GM12878 (cell line): ENCODE data around the gene FCAMR. TPM values are rescaled to one million over a fixed set of nuclear protein-coding genes. Genes with fewer than 3 reads are reported as not detected.

Source experiments
- ATAC-seq: fragments of 200-7000 bp; cut with Tn5 transposase; 3 replicates; pipeline ENCODE4 v1.9.1; 2020; ENCODE audit warnings: mild to moderate bottlenecking, moderate library complexity
- BruUV-seq: library from RNA; stranded (reverse); fragments of 400-500 nt; replicated peaks from 2 replicates; lab custom pipeline; 2021; lab: Mats Ljungman, UMichigan
- CTCF ChIA-PET: fragments of 300-600 bp; sonication (Branson Sonifier 250); formaldehyde crosslinking; extraction: SDS; loops from one replicate; lab custom pipeline; 2021; ENCODE audit warnings: inconsistent platforms; lab: Yijun Ruan, JAX
- POLR2A ChIA-PET: fragments of 350-600 bp; formaldehyde crosslinking; extraction: SDS; loops from one replicate; lab custom pipeline; 2021; ENCODE audit warnings: inconsistent platforms; lab: Charles Lee
- RAD21 ChIA-PET: fragments of 300-600 bp; sonication (Branson Sonifier 250); formaldehyde crosslinking; loops from one replicate; lab custom pipeline; 2023; ENCODE audit warnings: antibody characterized with exemption; ENCODE audit not compliant: unreplicated experiment; lab: Charles Lee
- SMC1A ChIA-PET: fragments of 300-600 bp; sonication (Branson Sonifier 250); formaldehyde crosslinking; loops from one replicate; lab custom pipeline; 2023; ENCODE audit not compliant: unreplicated experiment, uncharacterized antibody; lab: Charles Lee
- DNase-seq: peaks from one replicate; pipeline ENCODE4 v3.0.0-alpha.2; 2011; ENCODE audit warnings: low read depth, low spot score
- FAIRE-seq: peaks from 3 replicates; lab custom pipeline; 2011; peaks lifted over from hg19 to GRCh38; lab: Jason Lieb, UNC
- H2AFZ ChIP-seq: 2 replicates; pipeline ENCODE4 v1.6.0; 2011; ENCODE audit warnings: low read depth, low read length, control low read depth; ENCODE audit not compliant: control insufficient read depth
- H3K27ac ChIP-seq: 2 replicates; pipeline ENCODE4 v1.5.1; 2011; ENCODE audit warnings: control low read depth; ENCODE audit not compliant: control insufficient read depth, insufficient read depth
- H3K27me3 ChIP-seq, 2 experiments: replicated peaks in 1 of 2; 2 replicates each; pipeline versions ENCODE4 v1.6.0 to v1.6.1; 2011; ENCODE audit warnings: low read length in 1 of 2; ENCODE audit not compliant: control insufficient read depth in 2 of 2, insufficient read depth in 2 of 2
- H3K36me3 ChIP-seq, 2 experiments: 2 replicates each; pipeline ENCODE4 v1.5.1; 2011; ENCODE audit warnings: low read length in 1 of 2; ENCODE audit not compliant: control insufficient read depth in 2 of 2, insufficient read depth in 2 of 2
- H3K4me1 ChIP-seq: 2 replicates; pipeline ENCODE4 v1.6.1; 2011; ENCODE audit warnings: mild to moderate bottlenecking, low read length, moderate library complexity, mixed read lengths; ENCODE audit not compliant: control insufficient read depth, insufficient read depth
- H3K4me2 ChIP-seq: 2 replicates; pipeline ENCODE4 v1.6.0; 2011; ENCODE audit warnings: control low read depth; ENCODE audit not compliant: control insufficient read depth, insufficient read depth
- H3K4me3 ChIP-seq: fragments of 200-600 bp; sonication (generic); 2 replicates; pipeline ENCODE4 v1.5.1; 2016
- H3K79me2 ChIP-seq: 2 replicates; pipeline ENCODE4 v1.6.0; 2011; ENCODE audit warnings: low read length; ENCODE audit not compliant: control insufficient read depth, insufficient read depth
- H3K9ac ChIP-seq: 2 replicates; pipeline ENCODE4 v1.8.0; 2011; ENCODE audit warnings: low read length, control low read depth, mixed read lengths; ENCODE audit not compliant: control insufficient read depth, insufficient read depth
- H3K9me3 ChIP-seq: replicated peaks from 3 replicates; pipeline ENCODE4 v1.5.1; 2011; ENCODE audit warnings: mild to moderate bottlenecking, low read length; ENCODE audit not compliant: control insufficient read depth, insufficient read depth
- H4K20me1 ChIP-seq: 2 replicates; pipeline ENCODE4 v1.6.0; 2011; ENCODE audit not compliant: control insufficient read depth, insufficient read depth
- BACH1 ChIP-seq: fragments of 450-650 bp; IDR thresholded peaks from 2 replicates; pipeline ENCODE4 v1.6.1; 2017; ENCODE audit warnings: mild to moderate bottlenecking, borderline replicate concordance
- CREM ChIP-seq: IDR thresholded peaks from 2 replicates; pipeline ENCODE4 v1.6.1; 2014; ENCODE audit warnings: antibody characterized with exemption, low read depth
- POLR2A ChIP-seq: IDR thresholded peaks from 2 replicates; pipeline ENCODE4 v1.6.1; 2011; ENCODE audit warnings: low read depth, mild to moderate bottlenecking, low read length
- RELB ChIP-seq: fragments of 450-650 bp; IDR thresholded peaks from 2 replicates; pipeline ENCODE4 v1.6.1; 2017; ENCODE audit warnings: low read depth, mild to moderate bottlenecking, moderate library complexity
- SMAD1 ChIP-seq: fragments of 450-650 bp; IDR thresholded peaks from 2 replicates; pipeline ENCODE4 v1.6.1; 2018; ENCODE audit warnings: mild to moderate bottlenecking, low read depth; ENCODE audit not compliant: partially characterized antibody
- ZBTB11 ChIP-seq: fragments of 450-650 bp; formaldehyde crosslinking; IDR thresholded peaks from 2 replicates; pipeline ENCODE4 v1.5.0; 2022; ENCODE audit warnings: mild to moderate bottlenecking, missing genetic modification characterization
- WGBS: methylation state at CpG from one replicate; pipeline ENCODE4 v1.1.6; 2016; ENCODE audit warnings: low lambda C conversion rate; ENCODE audit not compliant: insufficient replicate concordance, insufficient coverage; ENCODE audit errors: missing lambda C conversion rate; 5-methylcytosine and 5-hydroxymethylcytosine counted together
- in situ Hi-C: fragments of 300-500 bp; cut with MboI; formaldehyde crosslinking; loops from 9 replicates; pipeline ENCODE4 v1.14.3; 2018; ENCODE audit warnings: mixed read lengths
- intact Hi-C: fragments of 100-400 bp; cut with micrococcal nuclease; formaldehyde crosslinking; loops from one replicate; pipeline ENCODE4 v1.14.2; 2022; ENCODE audit not compliant: unreplicated experiment
- polyA plus RNA-seq, 11 experiments: library from polyadenylated mRNA; depleted of rRNA in 4 of 11; unstranded in 6 of 11; stranded (reverse) in 5 of 11; fragments of >200 nt; fragmentation: Nextera tagmentation in 4 of 11; fragmentation: Illumina TruSeq in 1 of 11; extraction: Ambion mirVana in 4 of 11; extraction: Trizol in 1 of 11; gene quantifications; 1 replicate in 1 of 11; 2 replicates in 10 of 11; pipeline versions ENCODE4 v1.2.1 to v1.2.3, GENCODE V29; 2011 to 2016; ENCODE audit warnings: inconsistent platforms in 2 of 11, missing spikeins in 2 of 11, low read depth in 1 of 11
- total RNA-seq, 4 experiments: library from RNA; depleted of rRNA in 3 of 4; stranded (reverse); fragments of >200 nt in 3 of 4; fragmentation: Illumina TruSeq in 1 of 4; extraction: Trizol in 1 of 4; gene quantifications; 2 replicates each; pipeline versions ENCODE4 v1.2.1 to v1.2.3, GENCODE V29; 2013 to 2021

The FCAMR gene
- total and polyA plus RNA-seq, 10 of the 15 experiments (the other 5 are each of a cell fraction or from before 2014, with no cell fraction given) = 0.04 to 0.15 (median 0.06) TPM; not detected in 3

GRCh38 chr1:207009182-207009850 lies 39.1 kb upstream of the FCAMR start:
- H3K4me1 ChIP-seq = no peaks in the 10 kb centered on the region
- ATAC-seq (no peak), DNase-seq (no peak), FAIRE-seq (no peak)
- H3K9me3 ChIP-seq = no peaks in the 10 kb centered on the region
- no peaks in the 10 kb centered on the region for H4K20me1 ChIP-seq
- 47% methylated on average over 10 of the region's 10 CpGs for WGBS
- H3K79me2 ChIP-seq = no peaks in the 10 kb centered on the region
- intact Hi-C loops = no loop called here
- H2AFZ ChIP-seq = no peak overlapping the region
- peaks cover 2 to 3% of the 10 kb centered on the region in 2 experiments for H3K27me3 ChIP-seq
- TF ChIP-seq CREM = no peak
- TF ChIP-seq POLR2A = no peak
- TF ChIP-seq ZBTB11 (CRISPR knock-in tag) = no peak
- no peak for TF ChIP-seq SMAD1
- TF ChIP-seq BACH1 = no peak
- TF ChIP-seq RELB = no peak
- H3K36me3 ChIP-seq = no peaks in the 10 kb centered on the region
- CTCF ChIA-PET = interaction anchor here (0.6 kb wide), 1 partner anchor 376 kb away, joined by 3 read pairs; no protein-coding TSS in a partner anchor
- no peak overlapping the region for H3K27ac ChIP-seq
- SMC1A ChIA-PET = no interaction called here
- H3K9ac ChIP-seq = no peak overlapping the region
- no TSS peak for BruUV-seq
- RAD21 ChIA-PET = no interaction called here
- in situ Hi-C loops = no loop called here
- H3K4me3 ChIP-seq = no peak overlapping the region
- POLR2A ChIA-PET = no interaction called here
- no peak overlapping the region for H3K4me2 ChIP-seq
